HEK293 (cell line): ENCODE results near the gene ZNF154.

Experiments
- CTCF ChIP-seq: fragments of 450-650 bp; formaldehyde crosslinking; IDR thresholded peaks from 2 replicates; pipeline ENCODE4 v1.5.1; 2016; ENCODE audit warnings: missing biosample characterization, missing genetic modification characterization
- ZBTB1 ChIP-seq: fragments of 450-650 bp; formaldehyde crosslinking; IDR thresholded peaks from 2 replicates; pipeline ENCODE4 v1.5.1; 2016; ENCODE audit warnings: missing biosample characterization, missing genetic modification characterization
- ZNF274 ChIP-seq, 2 experiments: fragments of 200-500 bp in 1 of 2; fragments of 450-650 bp in 1 of 2; sonication (Bioruptor generic) in 1 of 2; formaldehyde crosslinking in 1 of 2; IDR thresholded peaks; 2 replicates each; pipeline versions ENCODE4 v1.5.1 to v1.6.1; 2014 to 2016; ENCODE audit warnings: borderline replicate concordance in 1 of 2, inconsistent platforms in 1 of 2, low read length in 1 of 2, missing biosample characterization in 1 of 2, missing genetic modification characterization in 1 of 2
- ZNF426 ChIP-seq: fragments of 450-650 bp; formaldehyde crosslinking; IDR thresholded peaks from 2 replicates; pipeline ENCODE4 v1.5.1; 2017; ENCODE audit warnings: missing biosample characterization, missing genetic modification characterization, mild to moderate bottlenecking, inconsistent platforms, moderate library complexity
- ZNF558 ChIP-seq: fragments of 450-650 bp; formaldehyde crosslinking; IDR thresholded peaks from 2 replicates; pipeline ENCODE4 v1.5.1; 2016; ENCODE audit warnings: missing biosample characterization, missing genetic modification characterization

GRCh38 chr19:57720878-57721277, 11.9 kb upstream of the ZNF154 start:
- TF ChIP-seq CTCF (tag by site-specific recombination) (no peak), ZNF426 (tag by site-specific recombination) (no peak), ZNF558 (tag by site-specific recombination) (no peak), ZNF274 (IDR thresholded peaks at IDR 0.05; ENCODE audit: low read length) (no peak), ZNF274 (tag by site-specific recombination; IDR thresholded peaks at IDR 0.05; ENCODE audit: borderline replicate concordance) (no peak), ZBTB1 (tag by site-specific recombination) (no peak)
